Measurements from ENCODE around the gene PGLYRP4.

Gene PGLYRP4, protein sequence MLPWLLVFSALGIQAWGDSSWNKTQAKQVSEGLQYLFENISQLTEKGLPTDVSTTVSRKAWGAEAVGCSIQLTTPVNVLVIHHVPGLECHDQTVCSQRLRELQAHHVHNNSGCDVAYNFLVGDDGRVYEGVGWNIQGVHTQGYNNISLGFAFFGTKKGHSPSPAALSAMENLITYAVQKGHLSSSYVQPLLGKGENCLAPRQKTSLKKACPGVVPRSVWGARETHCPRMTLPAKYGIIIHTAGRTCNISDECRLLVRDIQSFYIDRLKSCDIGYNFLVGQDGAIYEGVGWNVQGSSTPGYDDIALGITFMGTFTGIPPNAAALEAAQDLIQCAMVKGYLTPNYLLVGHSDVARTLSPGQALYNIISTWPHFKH

DNA sequence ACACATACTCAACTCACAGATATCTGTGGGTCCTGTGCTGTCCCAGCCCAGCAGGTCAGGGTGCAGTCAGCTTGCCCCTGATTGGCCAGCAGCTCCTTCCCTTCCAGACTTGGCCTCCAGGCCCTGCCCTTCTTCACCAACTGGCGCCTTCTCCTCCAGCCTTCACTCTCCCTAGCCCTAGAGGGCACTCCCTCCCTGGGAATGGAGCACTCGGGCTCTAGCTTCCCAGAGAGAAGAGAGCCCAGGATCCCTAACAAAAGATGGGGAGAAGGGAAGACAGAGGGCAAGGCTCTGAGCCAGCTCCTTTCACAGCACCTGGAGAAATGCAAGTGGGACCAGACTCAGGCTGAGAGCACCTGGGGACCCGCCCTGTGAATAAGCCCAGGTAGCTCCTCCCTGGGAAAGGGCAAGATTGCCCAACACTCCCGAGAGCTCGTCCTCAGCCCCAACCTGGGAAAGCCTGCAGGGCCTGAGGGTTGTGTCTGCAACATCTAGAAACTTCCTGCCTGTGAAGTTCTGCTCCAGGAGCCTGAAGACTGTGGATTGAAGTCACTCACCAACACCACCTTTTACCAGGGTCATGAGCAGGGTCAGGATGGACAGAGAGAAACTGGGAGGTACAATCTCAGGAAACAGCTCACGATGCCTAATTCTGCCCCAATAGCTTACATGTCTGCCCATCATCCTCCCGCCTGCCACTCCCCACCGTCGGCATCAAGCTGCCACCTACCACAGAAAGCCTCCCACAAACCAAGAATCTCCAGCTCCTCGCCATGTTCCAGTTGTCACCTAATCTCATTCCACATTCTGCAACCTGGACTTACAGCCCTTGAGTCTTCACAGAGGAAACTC, at the start of gene PGLYRP4:
Gene PGLYRP4, minus strand, starts transcription at position 331 of the 852 bp plus-strand sequence. CDS start 909 bp downstream, outside the sequence.
- DNase-seq (ENCODE audit: low spot score), result peak; percentile 19

DNA sequence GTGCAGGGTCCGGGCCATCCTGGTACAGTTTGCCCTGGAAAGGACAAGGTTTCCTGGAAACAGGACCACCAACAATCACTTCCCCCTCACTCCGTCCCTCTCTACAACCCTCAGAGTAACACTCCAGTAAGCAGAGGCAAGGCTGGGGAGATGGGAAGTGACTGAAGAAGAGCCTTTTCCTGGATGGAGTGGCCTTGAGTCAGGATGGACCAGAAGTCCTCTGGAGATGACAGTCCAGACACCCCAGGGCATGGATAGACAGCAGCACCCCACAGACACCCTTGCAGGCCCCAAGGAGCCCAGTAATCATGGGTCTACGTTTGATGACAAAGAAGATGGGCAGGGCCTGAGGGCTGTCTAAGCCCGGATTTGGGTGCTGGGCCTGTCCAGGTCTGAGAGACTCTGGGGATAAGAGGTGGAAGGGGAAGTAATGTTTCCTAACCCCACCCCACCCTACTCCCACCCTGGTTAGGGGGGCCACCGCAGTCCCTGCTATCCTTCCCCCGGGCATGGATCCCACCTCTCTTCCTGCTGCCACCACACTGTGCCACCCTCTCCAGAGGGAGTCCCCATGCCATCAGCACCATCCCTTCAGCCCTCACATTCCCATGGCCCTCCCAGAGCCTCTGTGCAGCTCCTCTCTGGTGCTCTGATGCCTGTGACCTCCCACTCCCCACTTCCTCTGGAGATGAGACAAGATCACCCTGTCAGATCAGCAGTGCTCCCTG, 49.4 kb upstream of the PGLYRP4 start:
- DNase-seq (ENCODE audit: low spot score), result no peak

DNA sequence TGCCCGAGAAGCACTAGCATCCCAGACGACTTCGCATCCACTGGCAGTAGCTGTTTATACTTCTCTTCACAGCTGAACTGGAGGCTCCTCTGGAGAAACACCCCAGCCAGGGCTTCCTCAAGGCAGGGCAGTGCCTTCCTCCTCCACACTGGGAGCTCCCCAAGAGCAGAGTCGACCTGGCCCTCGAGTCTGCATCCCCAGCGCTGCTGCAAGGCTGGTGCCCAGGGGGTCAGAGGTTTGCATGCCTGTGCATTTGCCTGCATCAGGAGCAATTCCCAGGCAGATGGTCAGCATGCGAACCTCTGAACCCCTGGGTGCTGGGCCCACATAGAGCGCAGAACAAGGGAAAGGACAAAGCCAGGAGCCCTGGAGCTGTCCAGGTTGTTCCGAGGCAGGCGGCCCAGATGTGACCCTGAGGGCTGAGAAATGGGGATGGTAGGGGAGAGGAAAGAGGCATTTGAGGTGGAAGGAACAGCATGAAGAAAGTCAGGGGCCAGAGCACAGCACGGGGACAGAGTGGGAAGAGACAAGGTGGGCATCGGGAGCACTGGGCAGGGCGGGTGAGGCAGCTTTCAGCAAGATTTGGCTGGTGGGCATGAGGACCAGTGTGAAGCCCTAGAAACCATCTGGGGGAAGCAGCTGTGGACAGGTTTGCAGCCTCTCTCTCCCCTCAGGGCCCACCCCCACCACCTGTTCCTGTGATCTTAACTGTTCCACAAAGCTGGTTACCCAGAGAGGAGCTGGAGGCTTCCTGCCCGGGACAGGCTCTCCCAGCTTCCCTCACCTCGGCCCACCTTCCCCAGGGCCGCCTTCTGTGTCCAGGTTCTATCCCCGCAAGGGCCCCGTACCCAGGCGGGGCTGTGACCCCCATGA, 48.6 kb upstream of the PGLYRP4 start:
- DNase-seq (ENCODE audit: low spot score), result no peak

DNA sequence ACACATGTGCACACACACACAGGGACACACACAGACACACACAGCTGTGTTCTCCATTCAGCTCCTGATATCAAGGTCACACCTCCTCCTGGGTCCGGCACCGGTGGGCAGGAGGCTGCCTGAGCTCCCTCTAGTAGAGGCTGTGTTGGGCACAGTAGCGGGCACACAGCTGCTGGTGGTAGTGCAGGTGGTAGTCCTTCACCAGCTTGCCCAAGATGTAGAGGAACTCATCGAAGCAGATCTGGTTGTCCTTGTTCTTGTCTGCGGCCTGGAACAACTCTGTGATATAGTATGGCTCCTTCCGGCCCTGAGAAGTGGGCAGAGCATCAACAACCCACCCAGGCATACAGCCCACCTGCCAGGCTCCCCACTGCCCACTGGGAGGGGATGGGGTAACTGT, 47.8 kb upstream of the PGLYRP4 start:
- DNase-seq (ENCODE audit: low spot score), result no peak

DNA sequence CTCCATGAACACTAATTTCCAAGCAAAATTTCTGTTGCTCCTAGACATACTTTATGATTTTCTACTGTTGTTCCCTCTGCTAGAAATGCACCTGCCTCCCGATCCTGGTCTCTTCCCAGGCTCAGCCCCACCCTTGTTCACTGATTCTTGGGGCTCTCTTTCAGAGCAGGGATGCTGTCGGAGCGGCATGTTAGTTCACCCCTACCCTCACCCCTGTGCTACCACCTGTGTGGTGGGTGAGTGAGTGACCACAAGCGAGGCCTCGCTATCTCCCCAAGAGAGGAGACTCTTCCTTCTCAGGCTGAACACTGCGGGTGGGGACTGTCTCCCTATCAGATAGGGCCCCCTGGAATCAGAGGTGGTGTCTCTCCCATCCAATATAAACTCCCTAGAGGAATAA, 47.1 kb upstream of the PGLYRP4 start:
- DNase-seq (ENCODE audit: low spot score), result no peak

DNA sequence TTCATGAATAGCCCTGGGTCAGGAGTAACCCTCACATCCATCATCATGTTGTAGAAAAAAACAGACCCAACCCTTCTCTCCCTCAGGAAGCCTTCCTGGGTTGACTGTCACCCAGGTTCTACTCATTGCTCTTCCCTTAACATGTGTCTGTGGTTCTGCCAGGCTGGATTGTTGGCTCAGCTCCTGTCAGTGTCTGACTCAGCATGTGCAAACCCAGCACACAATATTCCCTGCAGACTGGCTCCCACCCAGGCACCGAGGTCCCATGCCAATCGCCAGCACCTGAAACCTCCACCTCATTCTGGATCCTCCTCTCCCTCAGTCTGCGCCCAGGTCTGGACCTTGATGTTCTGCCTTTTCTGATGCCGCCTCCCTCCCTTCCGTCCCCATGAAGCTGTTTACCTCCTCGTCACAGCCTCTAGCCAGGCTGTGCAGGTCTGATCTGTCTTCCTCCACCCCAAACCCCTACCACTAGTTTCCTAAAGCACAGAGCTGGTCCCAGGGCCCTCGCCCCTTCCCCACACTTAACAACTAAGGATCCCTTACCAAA, 46.6 kb upstream of the PGLYRP4 start:
- no peak for DNase-seq (ENCODE audit: low spot score)

DNA sequence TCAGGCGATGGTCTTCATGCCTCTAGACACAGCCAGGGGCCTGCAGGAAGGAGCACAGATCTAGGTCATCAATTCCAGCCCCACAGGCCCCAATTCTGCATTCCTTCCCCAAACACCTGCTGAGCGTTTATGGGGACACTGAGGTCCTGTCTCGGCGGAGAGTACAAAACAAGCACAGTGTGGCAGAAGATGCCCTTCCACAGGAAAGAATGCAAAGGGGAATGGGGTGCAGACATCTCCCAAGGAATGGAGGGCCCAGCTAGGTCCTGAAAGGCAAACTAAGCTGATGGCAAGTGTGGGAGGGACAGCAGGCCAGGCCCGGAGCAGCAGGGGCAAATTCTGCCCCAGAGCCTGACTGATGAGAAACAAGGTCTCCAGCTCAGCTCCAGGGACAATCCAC, 45.8 kb upstream of the PGLYRP4 start:
- no peak for DNase-seq (ENCODE audit: low spot score)

DNA sequence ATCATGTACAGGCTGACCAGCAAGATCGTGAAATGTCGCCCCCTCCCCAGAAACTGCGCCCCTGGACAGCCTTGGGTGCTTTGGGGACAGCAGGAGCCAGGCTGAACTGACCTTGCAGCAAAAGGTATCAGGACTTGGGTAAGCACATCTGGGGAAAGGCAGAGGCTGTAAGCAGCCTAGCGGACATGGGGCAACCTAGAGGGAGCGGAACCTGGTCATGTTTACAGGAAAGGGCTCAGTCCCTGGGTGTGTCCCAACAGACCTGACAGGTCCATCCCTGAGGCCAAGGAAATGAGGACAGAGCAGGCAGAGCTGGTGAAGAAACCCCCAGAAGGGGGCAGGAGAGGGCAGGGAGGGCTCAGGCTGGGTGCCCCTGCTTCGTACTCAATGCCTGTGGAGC, 45.3 kb upstream of the PGLYRP4 start:
- no peak for DNase-seq (ENCODE audit: low spot score)

DNA sequence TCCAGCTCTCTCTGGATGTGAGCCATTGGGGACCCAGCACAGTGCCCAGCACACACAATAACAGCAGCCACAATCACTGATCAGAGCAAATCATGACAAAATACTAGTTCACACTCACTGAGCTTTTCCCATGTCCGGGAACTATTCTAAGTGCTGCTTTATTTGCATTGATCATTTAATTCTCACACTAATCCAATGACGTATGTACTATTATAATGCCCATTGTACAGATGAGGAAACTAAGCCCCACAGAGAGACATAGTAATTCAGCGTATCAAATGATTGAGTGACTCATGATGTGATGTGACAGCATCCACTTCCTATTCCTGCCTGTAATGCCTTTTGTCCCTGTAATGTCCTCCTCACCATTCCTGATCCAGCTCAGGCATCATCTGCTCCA, 44.2 kb upstream of the PGLYRP4 start:
- DNase-seq (ENCODE audit: low spot score), result no peak

DNA sequence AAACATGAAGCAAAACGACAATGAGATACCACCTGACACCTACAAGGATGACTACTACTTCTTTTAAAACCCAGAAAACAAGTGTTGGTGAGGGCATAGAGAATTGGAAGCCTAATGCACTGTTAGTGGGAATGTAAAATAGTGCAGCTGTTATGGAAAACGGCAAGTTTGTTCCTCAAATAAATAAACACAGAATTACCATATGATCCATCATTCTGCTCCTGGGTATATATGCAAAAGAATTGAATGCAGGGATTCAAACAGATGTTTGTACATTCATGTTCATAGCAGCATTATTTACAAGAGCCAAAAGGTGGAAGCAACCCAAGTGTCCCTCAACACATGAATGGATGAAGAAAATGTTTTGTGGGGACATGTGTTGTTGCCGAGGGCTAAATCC, 43.6 kb upstream of the PGLYRP4 start:
- DNase-seq (ENCODE audit: low spot score), result no peak

DNA sequence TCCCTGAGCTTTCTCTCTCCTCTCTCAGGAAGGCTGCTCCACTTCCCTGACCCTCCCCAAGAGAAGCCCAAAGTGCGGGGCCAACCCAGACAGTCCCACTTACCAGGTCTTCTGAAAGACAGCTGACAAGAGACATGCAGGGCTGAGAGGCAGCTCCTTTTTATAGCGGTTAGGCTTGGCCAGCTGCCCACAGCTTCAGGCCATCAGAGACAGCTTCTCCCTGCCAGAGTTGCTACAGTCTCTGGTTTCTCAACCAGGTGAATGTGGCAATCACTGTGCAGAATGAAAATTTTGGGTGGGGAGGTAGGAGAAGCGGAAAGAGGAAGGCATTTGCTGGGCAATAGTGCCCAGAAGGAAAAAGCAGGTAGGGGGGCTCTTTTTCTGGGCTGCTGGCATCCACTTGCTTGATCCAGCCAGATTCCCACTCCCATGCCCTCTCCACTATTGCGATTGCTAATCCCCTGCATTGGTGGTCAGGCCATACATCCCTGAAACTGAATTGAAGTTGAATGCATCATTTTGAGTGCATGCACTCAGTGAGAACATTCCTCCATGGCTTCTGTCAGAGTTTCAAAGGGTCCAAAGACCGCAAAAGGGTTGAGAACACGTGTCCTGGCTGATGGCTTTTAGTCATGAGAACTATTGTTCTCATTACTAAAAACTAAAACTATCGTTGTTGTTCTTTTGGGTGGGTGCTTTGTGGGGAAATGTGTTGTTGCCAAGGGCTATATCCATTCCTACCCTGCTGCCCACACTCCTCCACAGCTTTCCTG, 42.5 kb upstream of the PGLYRP4 start, which contains the start of gene S100A8:
Gene S100A8, minus strand, starts transcription at position 136 of the 773 bp plus-strand sequence. CDS start 538 bp downstream, outside the sequence.
- DNase-seq (ENCODE audit: low spot score), result no peak

DNA sequence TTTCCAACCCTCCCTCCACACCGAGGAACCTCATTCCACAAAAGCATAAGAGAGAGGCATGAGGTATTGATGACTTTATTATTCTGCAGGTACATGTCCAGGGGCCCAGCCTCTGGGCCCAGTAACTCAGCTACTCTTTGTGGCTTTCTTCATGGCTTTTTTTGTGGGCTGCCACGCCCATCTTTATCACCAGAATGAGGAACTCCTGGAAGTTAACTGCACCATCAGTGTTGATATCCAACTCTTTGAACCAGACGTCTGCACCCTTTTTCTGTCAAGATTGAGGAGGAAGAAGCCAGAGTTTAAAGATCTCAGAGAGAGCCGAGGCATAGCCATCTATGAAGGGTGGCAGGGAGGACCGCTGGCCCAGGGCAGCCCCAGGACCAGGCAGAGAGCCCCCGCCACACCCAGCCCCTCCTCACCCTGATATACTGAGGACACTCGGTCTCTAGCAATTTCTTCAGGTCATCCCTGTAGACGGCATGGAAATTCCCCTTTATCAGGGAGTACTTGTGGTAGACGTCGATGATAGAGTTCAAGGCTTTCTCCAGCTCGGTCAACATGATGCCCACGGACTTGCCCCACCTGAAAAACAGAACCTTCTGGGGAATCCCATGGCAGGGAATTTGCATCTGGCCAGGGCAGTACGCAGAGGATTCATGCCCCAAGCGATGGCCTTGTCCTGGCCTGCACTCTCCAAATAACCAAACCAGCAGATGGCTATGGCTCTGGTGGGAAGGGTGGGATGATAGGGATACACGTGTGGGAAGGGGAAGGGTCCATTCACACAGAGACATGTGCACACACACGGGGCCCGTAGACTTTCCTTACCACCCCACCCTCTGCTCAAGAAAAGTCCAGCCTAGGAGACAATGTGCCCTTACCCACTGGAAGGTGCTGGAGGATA, 41.6 kb upstream of the PGLYRP4 start:
- no peak for DNase-seq (ENCODE audit: low spot score)

DNA sequence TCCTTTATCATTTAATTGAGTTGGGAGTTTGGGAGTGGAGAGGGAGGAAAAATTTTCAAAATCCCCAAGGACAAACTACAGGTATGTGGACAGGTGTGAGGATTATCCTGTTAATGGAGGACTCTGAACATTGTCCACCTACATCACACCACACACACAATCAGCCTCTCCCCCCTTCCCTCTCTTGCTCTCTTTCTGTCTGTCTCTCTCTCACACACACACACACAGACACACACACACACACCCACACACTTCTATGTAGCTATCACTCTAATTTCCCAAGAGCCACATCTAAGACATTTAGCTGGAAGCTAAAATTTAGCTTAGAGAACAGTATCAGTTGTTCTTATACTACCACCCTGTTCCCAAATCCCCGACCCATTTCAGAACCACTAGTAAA, 40.8 kb upstream of the PGLYRP4 start:
- no peak for DNase-seq (ENCODE audit: low spot score)

DNA sequence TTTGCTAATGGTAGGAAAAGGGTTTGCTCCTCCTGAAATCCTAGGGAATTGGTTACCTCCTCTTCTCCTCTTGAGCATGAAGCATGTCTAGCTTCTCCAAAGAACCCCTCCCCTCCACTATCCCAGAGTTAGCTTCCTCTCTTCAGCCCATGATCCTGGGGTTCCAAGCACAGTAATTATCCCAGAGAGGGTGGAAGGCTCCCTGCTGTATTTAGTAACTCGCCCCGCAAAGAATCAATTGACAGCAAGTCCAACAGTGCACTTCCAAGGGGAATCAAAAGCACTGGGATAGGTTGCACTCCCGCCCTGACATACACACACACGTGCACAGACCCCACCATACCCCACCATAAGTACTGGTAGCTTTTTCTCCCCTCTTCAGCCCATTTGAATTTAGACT, 39.1 kb upstream of the PGLYRP4 start:
- DNase-seq (ENCODE audit: low spot score), result no peak

DNA sequence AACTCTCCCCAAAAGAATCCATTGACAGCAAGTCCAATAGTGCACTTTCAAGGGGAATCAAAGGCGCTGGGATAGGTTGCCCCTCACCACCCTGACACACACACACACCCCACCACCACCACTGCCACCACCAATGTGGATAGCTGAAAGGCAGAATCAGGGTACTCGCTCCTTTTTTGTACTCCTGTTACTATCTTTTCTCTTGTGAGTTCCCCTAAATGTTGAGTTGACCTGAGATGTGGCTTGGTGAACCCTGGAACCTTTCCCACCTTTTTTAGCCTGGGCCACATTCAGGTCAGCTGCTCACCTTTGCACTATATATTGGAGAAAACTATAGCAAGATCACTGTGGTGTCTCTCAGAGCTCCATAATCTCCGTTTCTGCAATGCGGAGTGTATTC, 38.4 kb upstream of the PGLYRP4 start:
- DNase-seq (ENCODE audit: low spot score), result no peak

DNA sequence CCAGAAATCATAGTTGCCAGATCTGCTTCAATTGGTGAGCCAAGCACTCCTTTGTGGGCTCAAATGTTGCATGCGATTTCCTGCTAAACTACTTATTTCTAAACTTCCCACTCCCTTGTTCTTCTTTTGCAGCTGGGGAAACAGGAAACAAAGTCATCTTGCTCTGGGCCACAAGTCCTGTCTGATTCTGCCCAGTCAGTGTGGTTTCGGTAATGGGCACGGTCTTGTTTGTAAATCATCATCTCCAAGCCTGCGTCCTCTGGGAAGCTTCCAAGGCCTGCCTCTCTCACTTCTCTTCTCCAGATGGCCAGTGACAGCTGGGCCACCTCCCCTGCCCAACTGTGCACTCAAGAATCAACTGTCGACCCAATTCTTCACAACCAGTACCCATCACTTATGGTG, 37.9 kb upstream of the PGLYRP4 start:
- DNase-seq (ENCODE audit: low spot score), result no peak

DNA sequence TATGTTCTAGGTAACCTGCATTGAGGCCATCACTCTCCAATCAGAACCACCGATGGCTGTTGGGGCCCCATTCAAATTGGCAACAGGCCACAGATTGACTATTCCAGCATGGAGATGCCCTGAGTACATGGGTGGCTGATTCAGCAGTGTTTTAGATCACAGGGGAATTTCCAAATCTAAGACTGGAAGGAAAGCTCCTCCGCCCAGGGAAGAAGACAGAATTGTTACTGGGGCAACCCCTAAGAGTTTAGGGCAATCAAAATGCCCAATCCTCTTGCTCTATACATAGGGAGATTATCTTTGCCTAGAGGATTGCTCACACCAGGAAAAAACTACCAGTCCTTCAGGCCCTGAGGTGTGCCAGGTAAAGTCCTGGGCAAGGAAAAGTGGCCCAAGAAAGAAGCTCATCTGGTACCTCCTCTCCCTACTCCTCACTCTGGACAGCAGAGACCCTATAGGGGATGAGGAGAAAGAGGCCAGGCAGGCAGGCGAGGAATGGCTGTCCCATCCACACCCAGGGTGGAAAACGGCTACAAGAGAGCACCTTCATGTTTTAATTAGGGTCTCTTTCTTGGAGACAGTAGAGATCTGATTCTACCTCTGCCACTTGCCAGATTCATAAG, 36.4 kb upstream of the PGLYRP4 start:
- no peak for DNase-seq (ENCODE audit: low spot score)

DNA sequence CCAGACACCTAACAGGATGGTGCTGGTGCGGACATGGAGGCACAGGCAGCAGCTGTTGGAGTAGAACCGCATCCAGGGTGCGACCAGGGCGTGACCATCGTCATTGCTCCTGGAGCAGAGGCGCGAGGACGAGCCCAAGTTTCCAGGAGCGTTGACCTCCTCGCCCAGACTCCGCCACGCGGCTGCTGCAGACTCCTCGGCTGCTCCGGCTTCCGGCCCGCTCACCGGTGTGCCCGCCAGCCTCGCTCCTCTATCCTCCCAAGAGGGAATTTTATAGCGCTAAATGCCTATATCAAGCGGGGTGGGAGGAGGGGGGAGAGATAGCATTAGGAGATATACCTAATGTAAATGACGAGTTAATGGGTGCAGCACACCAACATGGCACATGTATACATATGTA, 32.1 kb upstream of the PGLYRP4 start:
- no peak for DNase-seq (ENCODE audit: low spot score)

DNA sequence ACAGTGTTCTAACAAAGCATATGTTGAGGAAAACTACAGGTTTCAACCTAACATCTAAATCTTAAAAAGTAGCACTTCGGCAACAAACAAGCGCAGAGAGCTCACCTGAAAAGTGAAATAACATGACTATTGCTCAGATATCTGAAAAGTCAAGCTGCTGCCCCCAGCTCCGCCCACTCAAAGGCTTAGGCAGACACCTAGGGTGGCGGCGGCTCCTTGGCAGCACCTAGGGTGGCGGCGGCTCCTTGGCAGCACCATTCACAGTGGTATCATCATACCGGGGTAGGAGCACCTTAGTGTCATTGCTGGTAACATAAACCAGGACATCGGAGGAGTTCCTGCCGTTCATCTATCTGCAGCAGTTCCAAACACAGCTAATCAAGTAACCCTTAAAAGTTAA, 30.9 kb upstream of the PGLYRP4 start:
- DNase-seq (ENCODE audit: low spot score), result no peak
